AG08396 (cell line): Measurements from ENCODE around the gene SOX21.

Source experiments
- DNase-seq: peaks from one replicate; pipeline ENCODE4 v3.0.0; 2012; ENCODE audit warnings: low spot score, mixed read lengths

SOX21 gene

GRCh38 chr13:94679614-94680013, 32.7 kb downstream of the SOX21 start:
- no peak for DNase-seq

GRCh38 chr13:94678845-94679244, 33.5 kb downstream of the SOX21 start:
- DNase-seq, result no peak

- no peak for DNase-seq
Measured at GRCh38 chr13:94677799-94678198, 34.5 kb downstream of the SOX21 start.

GRCh38 chr13:94674609-94675348, 37.6 kb downstream of the SOX21 start:
- DNase-seq, result peak; percentile 30

GRCh38 chr13:94673851-94674250, 38.5 kb downstream of the SOX21 start:
- DNase-seq, result no peak

GRCh38 chr13:94672400-94672799, 39.9 kb downstream of the SOX21 start:
- DNase-seq, result no peak

- DNase-seq, result no peak
Measured at GRCh38 chr13:94667190-94667589, 45.2 kb downstream of the SOX21 start.

- DNase-seq, result no peak
Measured at GRCh38 chr13:94666065-94666464, 46.3 kb downstream of the SOX21 start.

GRCh38 chr13:94664889-94665288, 47.5 kb downstream of the SOX21 start:
- DNase-seq, result no peak

GRCh38 chr13:94662274-94662945, 49.9 kb downstream of the SOX21 start:
- no peak for DNase-seq

- no peak for DNase-seq
Measured at GRCh38 chr13:94661406-94661805, 50.9 kb downstream of the SOX21 start.

- no peak for DNase-seq
Measured at GRCh38 chr13:94660695-94661326, 51.5 kb downstream of the SOX21 start.
